MM.1S (cell line): ENCODE measurements around the gene SOAT1.
"Not testable (repeated sequence)": the region's sequence is repeated elsewhere in the genome, so short reads cannot be mapped to it uniquely, and the experiment has no call there.

Experiments
- DNase-seq: peaks from one replicate; pipeline ENCODE4 v3.0.0-alpha.2; 2015
- H2AFZ ChIP-seq: fragments of 300-600 bp; sonication (generic); 2 replicates; pipeline ENCODE4 v1.6.0; 2016; ENCODE audit warnings: antibody characterized with exemption, low read length
- H3F3A ChIP-seq: fragments of 300-600 bp; sonication (generic); 2 replicates; pipeline ENCODE4 v1.6.1; 2016; ENCODE audit warnings: mild to moderate bottlenecking, antibody characterized with exemption, low read length, moderate library complexity, mixed read lengths; ENCODE audit not compliant: insufficient read depth
- H3K27ac ChIP-seq: fragments of 300-600 bp; sonication (generic); 2 replicates; pipeline ENCODE4 v1.5.1; 2016; ENCODE audit warnings: mild to moderate bottlenecking, low read length
- H3K27me3 ChIP-seq: fragments of 300-600 bp; sonication (generic); replicated peaks from 2 replicates; pipeline ENCODE4 v1.6.0; 2016; ENCODE audit warnings: low read length; ENCODE audit not compliant: insufficient read depth
- H3K36me3 ChIP-seq: fragments of 300-600 bp; sonication (generic); replicated peaks from 2 replicates; pipeline ENCODE4 v1.6.1; 2016; ENCODE audit warnings: mild to moderate bottlenecking, low read length, mixed read lengths; ENCODE audit not compliant: insufficient read depth
- H3K4me1 ChIP-seq: fragments of 300-600 bp; sonication (generic); 2 replicates; pipeline ENCODE4 v1.6.1; 2016; ENCODE audit warnings: low read length, mixed read lengths
- H3K4me2 ChIP-seq: fragments of 300-600 bp; sonication (generic); 2 replicates; pipeline ENCODE4 v1.6.0; 2016; ENCODE audit warnings: low read depth, low read length
- H3K4me3 ChIP-seq: fragments of 300-600 bp; sonication (generic); 2 replicates; pipeline ENCODE4 v1.5.1; 2016; ENCODE audit warnings: low read length, mixed read lengths
- H3K79me2 ChIP-seq: fragments of 300-600 bp; sonication (generic); 2 replicates; pipeline ENCODE4 v1.6.1; 2016; ENCODE audit warnings: mixed run types, low read length, mixed read lengths
- H3K9ac ChIP-seq: fragments of 300-600 bp; sonication (generic); 2 replicates; pipeline ENCODE4 v1.6.1; 2016; ENCODE audit warnings: low read length, mixed read lengths
- H3K9me2 ChIP-seq: fragments of 300-600 bp; sonication (generic); replicated peaks from 2 replicates; pipeline ENCODE4 v1.6.1; 2016; ENCODE audit warnings: mild to moderate bottlenecking, low read length, mixed read lengths; ENCODE audit not compliant: insufficient read depth
- H3K9me3 ChIP-seq: fragments of 300-600 bp; sonication (generic); replicated peaks from 2 replicates; pipeline ENCODE4 v1.6.1; 2016; ENCODE audit warnings: mild to moderate bottlenecking, low read length, mixed read lengths; ENCODE audit not compliant: insufficient read depth
- H4K20me1 ChIP-seq: fragments of 300-600 bp; sonication (generic); 2 replicates; pipeline ENCODE4 v1.6.1; 2016; ENCODE audit warnings: mild to moderate bottlenecking, low read length, moderate library complexity, mixed read lengths; ENCODE audit not compliant: insufficient read depth
- CTCF ChIP-seq: fragments of 300-600 bp; sonication (generic); IDR thresholded peaks from 2 replicates; pipeline ENCODE4 v1.5.1; 2016; ENCODE audit warnings: antibody characterized with exemption, low read length, mixed read lengths
- EZH2 ChIP-seq: fragments of 300-600 bp; sonication (generic); optimal IDR thresholded peaks from 2 replicates; pipeline ENCODE3; 2017; ENCODE audit warnings: low read depth, mild to moderate bottlenecking, antibody characterized with exemption, low read length, mixed read lengths
- EZH2phosphoT487 ChIP-seq: fragments of 300-600 bp; sonication (generic); IDR thresholded peaks from 2 replicates; pipeline ENCODE4 v1.6.1; 2018; ENCODE audit warnings: antibody characterized with exemption, low read length

The SOAT1 gene

GRCh38 chr1:179269071-179269470, 24.5 kb upstream of the SOAT1 start:
- H3K27ac ChIP-seq = no peak overlapping the region
- H3K4me1 ChIP-seq = peaks cover 4% of the 10 kb centered on the region; the same call in 1 of the 2 replicates
- H3K36me3 ChIP-seq = no peaks in the 10 kb centered on the region
- no peaks in the 10 kb centered on the region for H3K9me3 ChIP-seq
- no peaks in the 10 kb centered on the region for H3K79me2 ChIP-seq
- TF ChIP-seq EZH2 = no peak
- no peak for TF ChIP-seq CTCF
- TF ChIP-seq EZH2phosphoT487 = no peak
- H3K9ac ChIP-seq = no peak overlapping the region
- no peak overlapping the region for H3K4me3 ChIP-seq
- no peaks in the 10 kb centered on the region for H3K9me2 ChIP-seq
- H4K20me1 ChIP-seq = no peaks in the 10 kb centered on the region
- no peaks in the 10 kb centered on the region for H3F3A ChIP-seq
- DNase-seq = no peak
- H3K4me2 ChIP-seq = no peak overlapping the region
- H2AFZ ChIP-seq = no peak overlapping the region
- no peaks in the 10 kb centered on the region for H3K27me3 ChIP-seq

- not testable (repeated sequence) for H3K79me2 ChIP-seq, H4K20me1 ChIP-seq, H3K4me3 ChIP-seq, H3K27ac ChIP-seq, H3F3A ChIP-seq, H3K9ac ChIP-seq, H2AFZ ChIP-seq, H3K4me2 ChIP-seq, DNase-seq, H3K4me1 ChIP-seq, H3K9me2 ChIP-seq, H3K27me3 ChIP-seq, H3K36me3 ChIP-seq, H3K9me3 ChIP-seq
Measured at GRCh38 chr1:179274424-179274823, 19.2 kb upstream of the SOAT1 start.

GRCh38 chr1:179278920-179279319, 14.7 kb upstream of the SOAT1 start:
- H3K9me3 ChIP-seq = no peaks in the 10 kb centered on the region
- TF ChIP-seq EZH2 (no peak), EZH2phosphoT487 (no peak), CTCF (no peak)

GRCh38 chr1:179283992-179284391, 9.6 kb upstream of the SOAT1 start:
- H3K4me3 ChIP-seq = no peak overlapping the region
- H4K20me1 ChIP-seq = no peaks in the 10 kb centered on the region
- no peak overlapping the region for H2AFZ ChIP-seq
- H3K79me2 ChIP-seq = no peaks in the 10 kb centered on the region
- no peak for DNase-seq
- no peaks in the 10 kb centered on the region for H3K9me2 ChIP-seq
- no peak overlapping the region for H3K4me2 ChIP-seq
- no peak overlapping the region for H3K9ac ChIP-seq
- H3K9me3 ChIP-seq = no peaks in the 10 kb centered on the region
- no peaks in the 10 kb centered on the region for H3K27me3 ChIP-seq
- TF ChIP-seq EZH2phosphoT487 (no peak), EZH2 (no peak), CTCF (no peak)
- no peaks in the 10 kb centered on the region for H3K4me1 ChIP-seq
- H3K36me3 ChIP-seq = no peaks in the 10 kb centered on the region
- no peaks in the 10 kb centered on the region for H3F3A ChIP-seq
- H3K27ac ChIP-seq = no peak overlapping the region

More at GRCh38 chr1:179278920-179279319, 14.7 kb upstream of the SOAT1 start:
- H3K36me3 ChIP-seq = no peaks in the 10 kb centered on the region
- no peaks in the 10 kb centered on the region for H4K20me1 ChIP-seq
- no peaks in the 10 kb centered on the region for H3K27me3 ChIP-seq
- H3K79me2 ChIP-seq = no peaks in the 10 kb centered on the region
- DNase-seq = no peak
- no peak overlapping the region for H3K4me3 ChIP-seq
- no peaks in the 10 kb centered on the region for H3F3A ChIP-seq
- no peaks in the 10 kb centered on the region for H3K4me1 ChIP-seq
- no peak overlapping the region for H3K27ac ChIP-seq
- H3K9me2 ChIP-seq = no peaks in the 10 kb centered on the region
- no peak overlapping the region for H2AFZ ChIP-seq
- H3K9ac ChIP-seq = no peak overlapping the region
- no peak overlapping the region for H3K4me2 ChIP-seq
